Loucy (cell line): ENCODE results near the gene LCN15.
"Not testable (repeated sequence)": the region's sequence is repeated elsewhere in the genome, so short reads cannot be mapped to it uniquely, and the experiment has no call there.

Experiments used
- CTCF ChIP-seq: fragments of 200-600 bp; sonication (generic); conservative IDR thresholded peaks from 2 replicates; pipeline ENCODE4 v1.5.1; 2014; ENCODE audit warnings: mild to moderate bottlenecking, antibody characterized with exemption, low read length
- EZH2phosphoT487 ChIP-seq: fragments of 200-600 bp; IDR thresholded peaks from 2 replicates; pipeline ENCODE4 v1.6.1; 2018; ENCODE audit warnings: antibody characterized with exemption, mild to moderate bottlenecking, moderate library complexity, borderline replicate concordance

- not testable (repeated sequence) for TF ChIP-seq CTCF, EZH2phosphoT487
Measured at GRCh38 chr9:136765745-136766409, 1.6 kb upstream of the LCN15 start.
